ENCODE results near the gene NUBP2. TPM values are rescaled to one million over a fixed set of nuclear protein-coding genes. Genes with fewer than 3 reads are reported as not detected.

The NUBP2 gene
- total RNA-seq, 1 experiment from 2014 or later: 91.8 TPM

- H3K27ac Mint-ChIP-seq (ENCODE audit: unreplicated experiment): no peak overlapping the region
- CTCF ChIA-PET: no interaction called here
- no peak for TF ChIP-seq CTCF (IDR thresholded peaks at IDR 0.05; ENCODE audit: unreplicated experiment)
- H3K4me3 Mint-ChIP-seq (ENCODE audit: low read depth, unreplicated experiment): no peak overlapping the region
- H3K36me3 Mint-ChIP-seq (ENCODE audit: insufficient read depth, unreplicated experiment): peaks cover 64% of the 10 kb centered on the region
- intact Hi-C loops (cut with micrococcal nuclease; ENCODE audit: unreplicated experiment): no loop called here
- no peaks in the 10 kb centered on the region for H3K4me1 Mint-ChIP-seq (ENCODE audit: low read depth, unreplicated experiment)
- DNase-seq: no peak
- no peaks in the 10 kb centered on the region for H3K9me3 Mint-ChIP-seq (ENCODE audit: low read depth, unreplicated experiment)
- H3K27me3 Mint-ChIP-seq (ENCODE audit: unreplicated experiment): no peaks in the 10 kb centered on the region
- BruUV-seq (replicated peaks): no TSS peak
Observed at GRCh38 chr16:1787322-1788094, 4.7 kb downstream of the NUBP2 start.

DNA sequence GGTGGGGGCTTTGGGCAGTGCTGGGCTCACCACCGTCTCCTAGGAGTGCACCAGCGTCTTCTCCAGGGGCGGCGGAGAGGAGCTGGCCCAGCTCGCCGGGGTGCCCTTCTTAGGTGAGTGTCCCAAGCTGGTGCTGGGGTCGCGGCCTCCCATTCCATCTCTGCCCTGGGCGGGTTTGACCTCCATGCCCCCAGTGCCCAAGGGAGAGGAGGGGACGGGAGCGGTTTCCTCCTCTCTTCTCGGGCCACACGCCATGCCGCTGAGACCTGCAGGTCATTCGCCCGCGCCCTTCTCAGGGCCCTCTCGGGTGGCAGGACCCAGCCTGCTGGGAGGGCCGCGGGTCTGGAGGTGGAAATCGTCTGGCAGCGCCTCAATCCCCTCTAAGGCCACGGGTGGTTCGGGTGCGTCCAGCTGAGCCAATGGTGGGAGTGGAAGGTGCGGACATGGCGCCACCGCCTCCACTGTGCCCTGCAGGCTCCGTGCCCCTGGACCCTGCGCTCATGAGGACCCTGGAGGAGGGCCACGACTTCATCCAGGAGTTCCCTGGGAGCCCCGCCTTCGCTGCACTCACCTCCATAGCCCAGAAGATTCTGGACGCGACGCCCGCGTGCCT is 5.4 kb downstream of the NUBP2 start:
- Mint-ChIP-seq H3K9me3 (ENCODE audit: low read depth, unreplicated experiment) (no peaks in the 10 kb centered on the region), H3K27me3 (ENCODE audit: unreplicated experiment) (no peaks in the 10 kb centered on the region), H3K27ac (ENCODE audit: unreplicated experiment) (no peak overlapping the region), H3K4me1 (ENCODE audit: low read depth, unreplicated experiment) (no peaks in the 10 kb centered on the region), H3K4me3 (ENCODE audit: low read depth, unreplicated experiment) (no peak overlapping the region), H3K36me3 (ENCODE audit: insufficient read depth, unreplicated experiment) (peaks cover 57% of the 10 kb centered on the region)
- intact Hi-C loops (cut with micrococcal nuclease; ENCODE audit: unreplicated experiment): no loop called here
- BruUV-seq (replicated peaks): no TSS peak
- CTCF ChIA-PET: interaction anchor here (0.5 kb wide), 1 partner anchor 732 kb away, joined by 3 read pairs; the partner anchor contains the start of gene AMDHD2
- TF ChIP-seq CTCF (IDR thresholded peaks at IDR 0.05; ENCODE audit: unreplicated experiment): no peak
- no peak for DNase-seq

DNA sequence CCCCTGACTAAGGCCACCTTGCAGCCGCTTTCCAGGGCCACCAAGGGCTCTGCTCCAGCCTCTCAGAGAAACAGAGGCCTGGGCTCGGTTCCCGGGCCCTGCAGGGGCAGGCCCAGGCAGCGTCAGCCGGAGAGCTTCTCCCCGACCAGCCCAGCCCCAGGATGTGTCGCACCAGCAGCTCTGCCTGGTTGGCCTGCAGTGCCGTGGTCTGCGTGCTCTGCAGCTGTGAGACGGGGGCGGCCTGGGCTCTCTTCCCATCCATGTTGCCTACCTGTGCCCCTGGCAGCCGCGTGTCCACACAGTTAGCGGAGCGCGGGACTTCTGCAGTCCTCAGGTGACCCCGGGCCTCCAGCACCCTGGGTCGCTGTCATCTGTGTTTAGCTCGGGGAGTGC is 5.9 kb downstream of the NUBP2 start:
- Mint-ChIP-seq H3K36me3 (ENCODE audit: insufficient read depth, unreplicated experiment) (peaks cover 52% of the 10 kb centered on the region), H3K4me1 (ENCODE audit: low read depth, unreplicated experiment) (no peaks in the 10 kb centered on the region), H3K27ac (ENCODE audit: unreplicated experiment) (no peak overlapping the region), H3K9me3 (ENCODE audit: low read depth, unreplicated experiment) (no peaks in the 10 kb centered on the region), H3K27me3 (ENCODE audit: unreplicated experiment) (no peaks in the 10 kb centered on the region), H3K4me3 (ENCODE audit: low read depth, unreplicated experiment) (no peak overlapping the region)
- no peak for DNase-seq
- intact Hi-C loops (cut with micrococcal nuclease; ENCODE audit: unreplicated experiment): no loop called here
- BruUV-seq (replicated peaks): no TSS peak
- no peak for TF ChIP-seq CTCF (IDR thresholded peaks at IDR 0.05; ENCODE audit: unreplicated experiment)
- CTCF ChIA-PET: no interaction called here

- no peaks in the 10 kb centered on the region for H3K27me3 Mint-ChIP-seq (ENCODE audit: unreplicated experiment)
- no peaks in the 10 kb centered on the region for H3K9me3 Mint-ChIP-seq (ENCODE audit: low read depth, unreplicated experiment)
- no TSS peak for BruUV-seq (replicated peaks)
- no peaks in the 10 kb centered on the region for H3K4me1 Mint-ChIP-seq (ENCODE audit: low read depth, unreplicated experiment)
- peaks cover 51% of the 10 kb centered on the region for H3K36me3 Mint-ChIP-seq (ENCODE audit: insufficient read depth, unreplicated experiment)
- no peak overlapping the region for H3K4me3 Mint-ChIP-seq (ENCODE audit: low read depth, unreplicated experiment)
- no peak overlapping the region for H3K27ac Mint-ChIP-seq (ENCODE audit: unreplicated experiment)
- DNase-seq: no peak
- TF ChIP-seq CTCF (IDR thresholded peaks at IDR 0.05; ENCODE audit: unreplicated experiment): no peak
- intact Hi-C loops (cut with micrococcal nuclease; ENCODE audit: unreplicated experiment): no loop called here
- CTCF ChIA-PET: no interaction called here
Observed at GRCh38 chr16:1789643-1790045, 6.9 kb downstream of the NUBP2 start.

Data from Calu3 (cell line).